Spleen (tissue), 7 donors: ENCODE measurements around the gene ISOC2.

Experiments
- CTCF ChIP-seq, 11 experiments: fragments of 200-600 bp in 7 of 11; fragments of 450-650 bp in 4 of 11; sonication (generic) in 4 of 11; IDR thresholded peaks in 8 of 11; conservative IDR thresholded peaks in 3 of 11; 1 replicate in 7 of 11; 2 replicates in 4 of 11; pipeline versions ENCODE4 v1.4.0 to v1.8.0; 2016 to 2021; ENCODE audit warnings: antibody characterized with exemption in 11 of 11, inconsistent platforms in 4 of 11, mild to moderate bottlenecking in 1 of 11
- POLR2AphosphoS5 ChIP-seq, 3 donors: sonication (generic); formaldehyde crosslinking; IDR thresholded peaks; one replicate each; pipeline ENCODE4 v1.5.1; 2017; ENCODE audit warnings: antibody characterized with exemption in 3 of 3
- donor health status: DM: no; HTN: no; CAD: no; lungs with moderate emphysema.
- donor health status: DM: no; HTN: no; CAD: no.
- donor health status: DM: no; HTN: no; CAD: no.

GRCh38 chr19:55483706-55484592, 22.5 kb upstream of the ISOC2 start:
- TF ChIP-seq POLR2AphosphoS5 (IDR thresholded peaks at IDR 0.05) (no peak), CTCF (IDR thresholded peaks at IDR 0.05 in 8 of 11, conservative IDR thresholded peaks at IDR 0.05 in 3 of 11) (no peak)
